Activated CD4-positive, alpha-beta T cell treated with anti-CD3 and anti-CD28 coated beads for 24 hours (primary cell): Measurements from ENCODE around the gene TXNDC17.
"Not testable (repeated sequence)": the region's sequence is repeated elsewhere in the genome, so short reads cannot be mapped to it uniquely, and the experiment has no call there.

Experiments used
- DNase-seq, 2 donors: peaks; one replicate each; pipeline ENCODE4 v3.0.0-alpha.2; 2020; ENCODE audit warnings: low read depth in 2 of 2

Gene TXNDC17

DNA sequence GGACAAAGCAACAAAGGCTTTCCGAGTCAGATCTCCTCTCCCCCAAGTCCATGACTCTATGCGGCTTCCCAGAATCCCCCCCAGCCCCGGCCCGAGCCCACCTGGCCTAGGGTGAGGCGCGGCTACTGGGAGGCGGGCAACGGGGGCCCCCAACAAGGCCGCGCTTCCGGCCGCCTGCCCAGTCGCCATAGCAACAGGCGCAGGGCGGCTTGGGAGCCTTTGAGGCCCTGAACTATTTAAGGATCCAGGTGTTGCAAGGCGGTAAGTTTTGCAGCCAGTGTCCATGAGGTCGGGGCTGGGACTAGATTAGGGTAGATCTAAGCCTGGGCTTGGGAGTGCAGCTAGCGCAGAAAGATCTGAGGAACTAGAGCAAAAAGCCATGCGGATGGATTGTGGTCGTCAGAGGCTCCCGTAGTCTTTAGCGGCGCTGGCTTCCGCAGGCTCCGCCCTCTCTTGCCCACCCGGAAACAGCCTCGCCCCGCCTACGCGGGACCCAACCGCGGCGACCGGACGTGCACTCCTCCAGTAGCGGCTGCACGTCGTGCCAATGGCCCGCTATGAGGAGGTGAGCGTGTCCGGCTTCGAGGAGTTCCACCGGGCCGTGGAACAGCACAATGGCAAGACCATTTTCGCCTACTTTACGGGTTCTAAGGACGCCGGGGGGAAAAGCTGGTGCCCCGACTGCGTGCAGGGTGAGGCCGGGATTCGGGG, at the start of gene TXNDC17, which contains the start of gene KIAA0753:
TSS of gene TXNDC17 (plus strand) at position 525 of the 711 bp plus-strand sequence. CDS start at position 548, 23 bp downstream.
TSS of gene KIAA0753 (minus strand) at position 176 of the 711 bp plus-strand sequence. CDS start 5,608 bp downstream, outside the sequence.
- DNase-seq = peak; percentile 87 to 95

DNA sequence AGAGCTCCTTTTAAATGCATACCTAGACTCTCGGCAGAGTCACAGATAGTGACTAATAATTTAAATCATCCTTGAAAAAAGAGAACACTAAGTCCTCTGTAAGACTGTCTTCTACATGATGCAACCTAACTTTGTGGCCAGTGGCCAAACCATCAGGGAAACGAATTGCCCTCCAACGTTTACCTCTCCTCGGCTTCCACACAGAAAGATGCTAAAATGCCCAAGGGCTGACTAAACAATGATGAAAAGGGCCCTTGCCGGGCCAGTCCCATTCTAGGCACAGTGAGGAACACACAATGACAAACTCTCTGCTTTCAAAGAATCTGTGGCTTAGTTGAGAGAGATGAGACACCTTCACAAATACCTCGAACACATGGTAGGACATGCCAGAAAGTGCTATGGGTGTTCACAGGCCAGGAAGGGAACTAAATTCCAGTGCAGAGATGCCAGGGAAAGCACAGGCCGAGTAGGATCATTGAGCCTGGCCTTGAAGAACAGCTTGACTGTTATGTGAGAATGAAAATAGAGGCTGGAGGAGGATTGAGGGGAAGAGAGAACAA, 49.2 kb upstream of the TXNDC17 start:
- no peak for DNase-seq

DNA sequence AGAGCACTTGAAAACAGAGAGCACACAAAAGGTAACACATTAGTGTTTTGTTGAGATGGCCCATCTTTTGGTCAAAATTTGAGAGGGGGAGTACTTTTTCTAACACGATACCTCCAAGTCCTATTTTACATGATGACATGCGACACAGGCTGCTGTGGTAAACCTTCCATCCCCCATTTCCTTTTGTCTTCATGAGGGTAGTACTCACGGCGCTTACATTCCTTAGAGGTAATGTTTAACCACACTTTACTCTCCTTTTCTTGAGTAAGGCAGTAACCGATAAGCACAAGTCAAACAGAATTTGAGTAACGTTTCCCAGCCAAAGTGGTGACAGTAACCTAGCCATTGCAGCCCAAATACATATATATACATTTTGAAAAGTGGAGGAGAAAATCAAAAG, 48.7 kb upstream of the TXNDC17 start:
- no peak for DNase-seq

DNA sequence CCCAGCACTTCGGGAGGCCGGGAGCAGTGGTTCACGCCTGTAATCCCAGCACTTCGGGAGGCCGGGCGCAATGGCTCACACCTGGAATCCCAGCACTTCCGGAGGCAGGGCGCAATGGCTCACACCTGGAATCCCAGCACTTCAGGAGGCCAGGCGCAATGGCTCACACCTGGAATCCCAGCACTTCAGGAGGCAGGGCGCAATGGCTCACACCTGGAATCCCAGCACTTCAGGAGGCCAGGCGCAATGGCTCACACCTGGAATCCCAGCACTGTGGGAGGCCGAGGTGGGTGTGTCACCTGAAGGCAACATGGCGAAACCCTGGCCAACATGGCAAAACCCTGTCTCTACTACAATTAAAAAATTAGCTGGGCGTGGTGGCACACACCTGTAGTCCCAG, 47.5 kb upstream of the TXNDC17 start:
- DNase-seq = not testable (repeated sequence)

DNA sequence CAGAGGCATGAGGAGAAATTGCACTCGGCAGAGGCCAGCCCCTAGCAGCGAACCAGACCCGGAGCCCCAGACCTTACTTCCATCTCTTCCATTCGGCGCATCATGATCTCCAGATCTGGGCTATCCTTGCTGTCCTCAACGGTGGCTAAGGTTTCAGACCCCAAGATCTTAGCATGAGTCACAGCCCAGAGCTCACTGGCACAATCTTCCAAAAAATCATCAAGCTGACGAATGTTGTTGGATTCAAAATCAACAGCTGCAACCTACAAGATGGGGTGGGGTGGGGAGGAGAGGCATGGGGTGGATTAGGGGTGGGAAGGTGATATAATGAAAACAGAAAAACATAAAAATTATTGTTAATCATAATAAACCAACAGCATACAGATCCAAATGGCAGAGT, 44.8 kb upstream of the TXNDC17 start:
- no peak for DNase-seq

DNA sequence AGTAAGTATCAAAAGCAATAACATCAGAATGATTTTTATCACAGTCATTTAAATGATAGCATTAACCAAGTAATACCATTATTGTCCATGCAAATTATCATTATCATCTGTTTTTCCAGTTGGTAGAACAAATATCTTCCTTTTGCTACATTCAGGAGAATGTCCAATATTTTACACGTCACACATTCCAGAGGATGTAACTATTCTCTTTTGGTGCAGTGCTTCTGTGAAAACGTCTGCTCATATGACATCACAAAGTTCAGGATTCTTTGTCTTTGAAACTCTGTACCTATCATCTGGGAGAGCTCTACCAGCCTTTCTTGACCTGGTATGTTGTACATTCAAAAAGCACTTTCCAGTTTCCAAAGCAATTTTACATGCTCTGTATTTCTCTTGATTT, 44.3 kb upstream of the TXNDC17 start:
- DNase-seq = no peak

DNA sequence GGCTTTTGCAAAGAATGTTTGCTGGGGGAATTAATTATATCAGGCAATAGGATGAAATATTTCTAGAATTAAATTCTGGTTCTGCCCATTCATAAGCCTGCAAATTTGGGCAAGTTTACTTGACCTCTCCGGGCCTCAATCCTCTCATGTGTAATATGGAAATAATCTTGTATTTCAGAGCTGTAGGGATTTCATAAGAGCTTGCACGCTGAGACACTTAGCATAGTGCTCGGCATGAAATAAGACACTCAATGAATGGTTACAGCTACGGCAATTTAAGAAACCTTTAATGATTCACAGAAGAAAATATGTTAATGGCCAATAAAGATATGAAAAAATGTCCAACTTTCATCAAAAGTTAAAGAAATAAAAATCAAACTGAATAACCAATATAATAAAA, 43.9 kb upstream of the TXNDC17 start:
- no peak for DNase-seq

DNA sequence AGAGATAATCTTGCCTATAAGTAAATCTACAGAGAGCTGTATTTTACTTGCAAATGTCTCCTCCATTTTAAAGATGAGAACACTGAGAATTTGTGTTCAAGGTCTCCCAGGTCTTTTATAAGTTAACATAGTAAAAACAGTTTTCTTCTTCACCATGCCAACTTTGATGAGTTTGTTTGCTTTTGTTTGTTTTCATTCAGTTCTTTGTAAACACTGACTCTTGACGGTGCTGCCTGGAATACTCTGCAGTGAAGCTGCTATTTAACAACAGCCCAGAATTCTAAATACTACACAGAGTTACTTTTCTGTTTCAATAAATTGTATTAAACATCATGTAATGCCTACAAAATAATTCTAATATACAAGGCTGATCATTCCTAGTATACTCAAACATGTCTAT, 43.1 kb upstream of the TXNDC17 start:
- no peak for DNase-seq

DNA sequence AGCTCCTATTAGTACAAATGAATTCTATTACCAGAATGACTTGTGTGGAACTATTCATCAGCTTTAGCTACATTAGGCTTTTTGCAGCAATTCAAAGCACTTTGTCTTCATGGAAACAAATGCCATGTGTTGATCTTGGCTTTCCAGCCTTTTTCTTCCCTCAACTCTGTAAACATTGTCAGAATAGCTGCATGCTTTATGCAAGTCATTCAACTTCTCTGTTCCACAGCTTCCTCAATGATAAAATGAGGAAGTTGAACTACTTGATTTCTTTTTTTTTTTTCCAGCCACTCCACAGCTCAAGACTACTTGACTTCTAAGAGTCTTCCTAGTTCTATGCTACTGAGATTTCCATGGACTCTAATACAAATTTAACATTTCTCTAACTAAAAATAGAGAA, 41.5 kb upstream of the TXNDC17 start:
- DNase-seq = no peak

DNA sequence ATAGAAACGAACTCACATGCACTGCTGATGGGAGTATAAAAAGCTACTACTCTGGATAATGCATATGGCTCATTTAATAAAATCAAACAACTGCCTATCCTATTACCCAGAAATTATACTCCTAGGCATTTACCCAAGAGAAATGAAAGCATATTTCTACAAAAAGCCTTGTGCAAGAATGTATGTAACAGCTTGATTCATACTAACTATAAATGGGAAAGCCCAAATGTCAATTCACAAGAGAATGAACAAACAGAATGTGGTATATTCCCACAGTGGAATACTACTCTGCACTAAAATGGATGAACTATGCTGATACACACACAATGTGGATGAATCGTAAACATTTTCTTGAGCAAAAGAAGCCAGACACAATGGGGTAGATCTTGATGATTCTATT, 38.7 kb upstream of the TXNDC17 start:
- no peak for DNase-seq

DNA sequence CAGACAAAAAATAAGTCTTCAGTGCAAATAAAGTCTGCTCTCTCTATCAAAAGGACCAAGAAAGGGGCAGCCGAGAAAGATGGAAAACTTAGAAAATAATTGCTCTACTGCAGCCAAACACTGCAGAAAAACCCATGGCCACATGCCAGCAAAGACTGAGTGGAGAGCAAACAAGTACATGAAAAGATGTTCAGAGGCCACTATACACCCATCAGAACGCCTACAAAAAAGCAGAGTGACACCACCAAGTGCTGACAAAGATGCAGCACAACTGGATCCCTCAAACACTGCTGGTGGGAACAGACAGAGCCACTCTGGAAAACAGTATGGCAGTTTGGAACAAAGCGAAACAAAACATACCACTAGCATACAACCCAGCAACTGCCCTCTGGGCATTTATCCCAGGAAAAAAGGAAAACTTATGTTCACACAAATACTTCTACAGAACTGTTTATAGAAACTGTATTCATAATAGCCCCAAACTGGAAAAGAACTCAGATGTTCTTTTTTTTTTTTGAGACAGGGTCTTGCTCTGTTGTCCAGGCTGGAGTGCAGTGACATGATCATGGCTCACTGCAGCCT, 37.0 kb upstream of the TXNDC17 start:
- no peak for DNase-seq

DNA sequence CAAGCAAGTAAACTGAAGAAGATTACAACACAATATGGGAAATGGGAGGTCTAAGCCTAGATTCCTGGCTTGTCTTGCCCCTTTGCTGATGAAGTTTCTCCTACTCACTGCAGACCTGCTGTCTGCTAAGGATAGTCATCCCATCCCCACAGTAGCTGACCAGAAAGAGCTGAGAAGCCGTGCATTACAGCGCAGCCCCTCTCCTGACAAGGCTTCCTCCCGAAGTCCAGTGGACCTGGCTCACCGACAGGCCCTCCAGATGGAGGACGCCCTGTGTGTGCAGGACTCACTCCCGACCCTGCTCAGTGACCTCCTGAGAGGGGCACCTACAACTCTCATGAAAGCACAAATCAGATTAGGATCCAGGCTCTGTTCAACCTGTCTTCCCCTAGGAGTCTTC, 35.7 kb upstream of the TXNDC17 start:
- DNase-seq = no peak

DNA sequence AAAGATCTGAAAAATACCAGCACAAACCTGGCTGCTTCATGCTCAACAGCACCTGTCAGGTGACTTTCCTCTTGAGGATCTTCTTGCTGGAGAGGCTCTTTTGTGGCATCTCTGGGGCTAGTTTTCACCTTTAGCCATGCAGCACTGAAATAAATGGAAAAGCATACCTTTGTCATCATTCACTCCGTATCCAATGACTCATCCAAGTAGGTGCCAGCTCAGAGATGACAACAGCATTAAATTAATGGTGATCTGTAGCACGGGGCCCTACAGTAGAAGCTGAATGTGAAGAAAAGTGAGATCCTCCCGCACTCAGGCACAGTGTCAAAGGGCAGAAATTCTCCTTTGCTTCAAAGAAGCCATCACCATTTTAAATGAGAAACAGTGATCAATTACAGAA, 32.5 kb upstream of the TXNDC17 start:
- no peak for DNase-seq

DNA sequence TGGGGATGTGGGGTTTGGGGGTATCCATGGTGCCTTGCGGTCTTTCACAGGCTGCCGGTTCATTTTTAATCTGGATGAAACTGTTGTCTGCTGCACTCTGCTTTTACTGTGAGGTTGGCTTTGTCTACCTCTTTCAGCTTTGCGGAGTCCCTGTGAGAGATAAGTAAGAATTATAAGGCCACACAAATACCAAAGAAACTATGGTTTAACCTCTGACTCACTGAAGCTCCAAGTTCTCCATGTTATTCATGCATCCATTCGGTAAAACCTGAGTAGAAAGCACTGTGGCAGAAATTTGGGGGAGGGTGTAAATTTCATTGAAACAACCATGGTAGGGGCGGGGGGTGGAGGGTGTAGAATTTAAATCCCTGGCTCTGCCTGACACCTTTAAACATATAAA, 30.8 kb upstream of the TXNDC17 start:
- DNase-seq = no peak

DNA sequence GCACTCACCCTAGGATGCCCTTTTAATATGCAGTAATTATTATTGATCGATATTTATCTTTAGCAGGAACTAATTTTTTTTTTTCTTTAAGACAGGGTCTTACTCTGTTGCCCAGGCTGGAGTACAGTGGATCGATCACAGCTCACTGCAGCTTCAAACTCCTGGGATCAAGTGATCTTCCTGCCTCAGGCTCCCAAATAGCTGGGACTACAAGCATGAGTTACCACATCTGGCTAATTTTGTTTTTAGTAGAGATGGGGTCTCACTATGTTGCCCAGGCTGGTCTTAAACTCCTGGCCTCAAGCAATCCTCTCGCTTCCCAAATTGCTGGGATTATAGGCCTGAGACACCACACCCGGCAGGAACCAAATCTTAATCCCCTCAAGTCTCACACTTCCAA, 29.6 kb upstream of the TXNDC17 start:
- no peak for DNase-seq

DNA sequence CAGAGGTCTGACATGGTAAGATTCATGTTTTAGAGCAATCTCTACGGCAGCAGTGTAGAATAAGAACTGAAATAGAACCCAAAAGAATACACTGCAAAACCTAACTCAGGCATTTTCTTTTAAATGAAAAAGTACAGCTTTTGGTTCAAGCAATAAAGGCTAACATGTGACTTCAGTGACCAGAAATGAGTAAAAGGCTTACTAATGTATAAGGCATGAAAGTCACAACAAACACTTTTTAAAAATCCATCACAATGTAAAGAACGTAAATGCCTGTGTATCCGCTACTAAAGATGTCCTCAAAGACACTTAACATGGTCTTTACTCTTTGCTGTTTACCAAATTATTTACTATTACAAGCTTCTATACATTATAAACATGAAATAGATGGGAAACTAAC, 16.9 kb upstream of the TXNDC17 start:
- no peak for DNase-seq

DNA sequence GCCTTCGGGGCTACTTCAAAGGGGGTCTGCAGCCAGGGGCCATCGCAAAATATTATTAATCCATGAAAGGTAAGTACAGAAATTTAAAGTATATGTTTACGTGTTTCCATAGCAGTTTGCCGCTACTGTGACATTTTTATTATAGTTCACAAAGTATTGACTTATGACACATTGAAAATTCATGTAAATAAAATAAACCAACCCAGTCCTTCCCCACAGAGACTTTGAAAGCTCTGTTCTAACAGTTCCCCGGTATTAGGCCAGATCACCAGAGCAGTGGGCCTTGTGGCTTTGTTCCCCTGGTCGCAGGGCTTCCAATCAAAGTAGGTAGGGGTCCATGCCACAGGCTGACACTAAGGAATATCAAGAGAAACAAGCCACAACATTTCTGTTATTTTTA, 14.2 kb upstream of the TXNDC17 start:
- DNase-seq = no peak

DNA sequence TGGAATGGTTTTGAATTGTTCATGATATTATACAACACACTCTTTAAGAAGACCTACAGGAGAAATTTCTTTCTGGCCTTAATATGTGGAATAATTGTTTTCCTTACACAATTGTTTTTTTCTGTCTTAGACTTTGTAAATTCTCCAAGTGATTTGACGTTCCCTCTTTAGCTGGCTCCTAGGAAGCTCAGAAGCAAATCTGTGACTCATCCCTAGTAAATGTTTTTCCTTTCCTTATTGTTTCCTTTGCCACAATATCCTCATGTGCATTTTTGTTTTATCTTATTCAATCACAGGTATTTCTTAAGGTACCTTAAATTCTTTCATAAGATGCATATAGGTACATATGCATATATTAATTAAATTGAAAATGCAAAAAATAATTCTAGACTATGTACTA, 13.8 kb upstream of the TXNDC17 start:
- DNase-seq = no peak

DNA sequence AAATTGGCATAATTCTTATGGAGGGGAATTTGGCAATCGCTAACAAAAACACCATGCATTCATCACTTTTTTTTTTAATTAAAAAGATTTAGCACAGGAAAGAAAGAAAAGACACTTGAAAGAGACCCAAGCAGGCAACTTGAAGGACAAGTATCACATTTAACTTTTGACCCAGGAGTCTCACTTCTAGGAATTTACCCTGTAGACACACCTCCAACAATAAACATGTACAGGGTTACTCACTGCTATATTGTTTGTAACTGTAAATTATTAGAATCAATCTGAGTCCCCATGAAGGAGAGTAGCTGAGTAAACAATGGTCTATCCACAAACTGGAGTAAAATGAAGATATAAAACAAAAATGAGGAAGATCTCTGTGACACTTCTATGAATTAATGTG, 10.5 kb upstream of the TXNDC17 start:
- DNase-seq = no peak

DNA sequence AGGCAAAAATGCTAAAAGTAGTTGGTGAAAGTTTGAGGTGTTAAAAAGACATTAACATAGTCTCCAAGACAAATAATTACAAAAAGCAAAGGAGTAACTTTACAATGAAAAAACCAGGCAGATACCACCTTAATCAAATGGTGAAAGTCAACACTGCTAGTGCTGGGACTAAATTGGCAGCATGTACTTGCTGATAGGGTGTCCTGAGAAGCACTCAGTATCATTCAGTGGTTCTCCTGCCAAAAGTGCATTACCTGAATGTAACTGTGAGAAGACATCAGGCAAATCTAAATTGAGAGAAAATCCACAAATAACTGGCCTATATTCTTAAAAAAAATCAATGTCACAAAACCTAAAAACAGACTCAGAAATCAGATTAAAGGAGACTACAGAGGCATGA, 8.3 kb upstream of the TXNDC17 start:
- no peak for DNase-seq

DNA sequence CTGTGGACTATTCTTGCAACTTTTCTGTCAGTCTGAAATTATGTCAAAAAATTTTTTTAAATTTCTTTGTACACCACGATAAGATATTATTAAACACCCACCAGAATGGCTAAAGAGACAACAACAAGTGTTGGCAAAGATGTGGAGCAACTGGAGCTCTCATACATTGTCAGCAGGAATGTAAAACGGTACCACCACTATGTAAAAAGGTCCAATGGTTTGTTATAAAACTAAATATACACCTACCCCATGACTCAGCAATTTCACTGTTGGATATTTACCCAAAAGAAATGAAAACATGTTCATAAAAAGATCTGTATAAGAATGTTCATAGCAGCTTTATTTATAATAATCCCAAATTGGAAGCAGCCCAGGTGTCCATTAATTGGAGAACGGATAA, 7.6 kb upstream of the TXNDC17 start:
- no peak for DNase-seq

DNA sequence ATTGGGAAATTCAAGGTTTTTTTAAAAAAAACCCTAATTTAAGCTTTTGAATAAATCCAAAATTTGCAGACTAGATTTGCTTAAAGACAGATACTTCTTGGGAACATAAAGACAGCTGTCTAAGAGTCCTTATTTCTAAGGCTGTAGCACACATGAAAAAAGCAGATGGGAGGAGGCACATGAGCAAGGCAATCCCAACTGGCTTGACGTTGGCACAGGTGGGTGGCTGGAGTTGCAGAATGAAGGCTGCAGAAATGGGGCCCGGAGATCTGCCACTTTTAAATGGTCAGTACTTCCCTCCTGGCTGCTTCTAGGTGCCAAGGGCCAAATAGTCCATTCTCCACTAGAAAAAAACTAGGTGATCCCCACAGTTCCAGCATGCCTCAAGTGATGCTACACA, 4.8 kb upstream of the TXNDC17 start:
- DNase-seq = no peak
